IMR-90 (cell line): ENCODE measurements around the gene ZFAND4.

ENCODE experiments used
- MAZ ChIP-seq: IDR thresholded peaks from 2 replicates; pipeline ENCODE4 v1.6.1; 2012; ENCODE audit warnings: low read depth, mild to moderate bottlenecking, low read length, improper control_type of control experiment, moderate library complexity, borderline replicate concordance
- POLR2A ChIP-seq: IDR thresholded peaks from 2 replicates; pipeline ENCODE4 v1.6.1; 2012; ENCODE audit warnings: mild to moderate bottlenecking, low read depth, low read length
- RAD21 ChIP-seq: IDR thresholded peaks from 2 replicates; pipeline ENCODE4 v1.6.1; 2012; ENCODE audit warnings: low read length, improper control_type of control experiment
- RCOR1 ChIP-seq: IDR thresholded peaks from 2 replicates; pipeline ENCODE4 v1.6.1; 2012; ENCODE audit warnings: mild to moderate bottlenecking, low read length, improper control_type of control experiment; ENCODE audit not compliant: insufficient replicate concordance
- SMC3 ChIP-seq: fragments of 150-350 bp; IDR thresholded peaks from 2 replicates; pipeline ENCODE4 v1.6.1; 2016; ENCODE audit warnings: low read depth, mild to moderate bottlenecking, antibody characterized with exemption, low read length, moderate library complexity
- TF ChIP-seq, protein P1 (sequence below): conservative IDR thresholded peaks from 2 replicates; pipeline ENCODE4 v1.5.1; 2012; ENCODE audit warnings: mild to moderate bottlenecking, low read depth, low read length, improper control_type of control experiment
- TF ChIP-seq, protein P2 (sequence below): fragments of 150-350 bp; IDR thresholded peaks from 2 replicates; pipeline ENCODE4 v1.6.1; 2017; ENCODE audit warnings: mild to moderate bottlenecking, antibody characterized with exemption, low read length, low read depth

GRCh38 chr10:45660876-45661411 lies 11.6 kb downstream of the ZFAND4 start:
- TF ChIP-seq RCOR1 (no peak), POLR2A (no peak), SMC3 (no peak), RAD21 (no peak), MAZ (no peak)
- TF ChIP-seq, protein P1, sequence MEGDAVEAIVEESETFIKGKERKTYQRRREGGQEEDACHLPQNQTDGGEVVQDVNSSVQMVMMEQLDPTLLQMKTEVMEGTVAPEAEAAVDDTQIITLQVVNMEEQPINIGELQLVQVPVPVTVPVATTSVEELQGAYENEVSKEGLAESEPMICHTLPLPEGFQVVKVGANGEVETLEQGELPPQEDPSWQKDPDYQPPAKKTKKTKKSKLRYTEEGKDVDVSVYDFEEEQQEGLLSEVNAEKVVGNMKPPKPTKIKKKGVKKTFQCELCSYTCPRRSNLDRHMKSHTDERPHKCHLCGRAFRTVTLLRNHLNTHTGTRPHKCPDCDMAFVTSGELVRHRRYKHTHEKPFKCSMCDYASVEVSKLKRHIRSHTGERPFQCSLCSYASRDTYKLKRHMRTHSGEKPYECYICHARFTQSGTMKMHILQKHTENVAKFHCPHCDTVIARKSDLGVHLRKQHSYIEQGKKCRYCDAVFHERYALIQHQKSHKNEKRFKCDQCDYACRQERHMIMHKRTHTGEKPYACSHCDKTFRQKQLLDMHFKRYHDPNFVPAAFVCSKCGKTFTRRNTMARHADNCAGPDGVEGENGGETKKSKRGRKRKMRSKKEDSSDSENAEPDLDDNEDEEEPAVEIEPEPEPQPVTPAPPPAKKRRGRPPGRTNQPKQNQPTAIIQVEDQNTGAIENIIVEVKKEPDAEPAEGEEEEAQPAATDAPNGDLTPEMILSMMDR, result no peak
- TF ChIP-seq, protein P2, sequence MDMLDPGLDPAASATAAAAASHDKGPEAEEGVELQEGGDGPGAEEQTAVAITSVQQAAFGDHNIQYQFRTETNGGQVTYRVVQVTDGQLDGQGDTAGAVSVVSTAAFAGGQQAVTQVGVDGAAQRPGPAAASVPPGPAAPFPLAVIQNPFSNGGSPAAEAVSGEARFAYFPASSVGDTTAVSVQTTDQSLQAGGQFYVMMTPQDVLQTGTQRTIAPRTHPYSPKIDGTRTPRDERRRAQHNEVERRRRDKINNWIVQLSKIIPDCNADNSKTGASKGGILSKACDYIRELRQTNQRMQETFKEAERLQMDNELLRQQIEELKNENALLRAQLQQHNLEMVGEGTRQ, result no peak
